ENCODE data around the gene TFDP2.

The TFDP2 gene

GRCh38 chr3:141950572-141951493 is 198.5 kb downstream of the TFDP2 start:
- DNase-seq (ENCODE audit: insufficient read length) (no peak), FAIRE-seq (no peak)
- TF ChIP-seq POLR2AphosphoS5 (IDR thresholded peaks at IDR 0.05; ENCODE audit: low read depth, low read length) (no peak), POLR2A (IDR thresholded peaks at IDR 0.05; ENCODE audit: low read depth, low read length) (no peak), TAF1 (IDR thresholded peaks at IDR 0.05; ENCODE audit: borderline replicate concordance, low read depth, low read length) (no peak)

DNA sequence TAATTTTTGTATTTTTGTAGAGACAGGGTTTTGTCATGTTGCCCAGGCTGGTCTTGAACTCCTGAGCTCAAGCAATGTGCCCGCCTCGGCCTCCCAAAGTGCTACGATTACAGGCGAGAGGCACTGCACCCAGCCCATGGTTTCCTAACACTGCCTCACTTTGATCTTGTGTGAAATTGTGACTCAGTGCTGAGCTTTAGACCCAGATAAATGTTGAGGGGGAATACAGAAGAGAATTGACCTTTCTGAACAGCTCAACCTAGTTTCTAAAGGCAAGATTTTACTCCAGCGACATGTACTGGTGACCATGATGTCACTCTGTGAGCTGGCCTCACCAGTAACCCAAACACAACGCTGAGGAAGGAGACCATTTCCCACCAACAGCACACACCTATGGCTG is 199.4 kb downstream of the TFDP2 start:
- TF ChIP-seq POLR2A (IDR thresholded peaks at IDR 0.05; ENCODE audit: low read depth, low read length) = no peak
- no peak for TF ChIP-seq TAF1 (IDR thresholded peaks at IDR 0.05; ENCODE audit: borderline replicate concordance, low read depth, low read length)
- TF ChIP-seq POLR2AphosphoS5 (IDR thresholded peaks at IDR 0.05; ENCODE audit: low read depth, low read length) = no peak
- FAIRE-seq (no peak), DNase-seq (ENCODE audit: insufficient read length) (no peak)

DNA sequence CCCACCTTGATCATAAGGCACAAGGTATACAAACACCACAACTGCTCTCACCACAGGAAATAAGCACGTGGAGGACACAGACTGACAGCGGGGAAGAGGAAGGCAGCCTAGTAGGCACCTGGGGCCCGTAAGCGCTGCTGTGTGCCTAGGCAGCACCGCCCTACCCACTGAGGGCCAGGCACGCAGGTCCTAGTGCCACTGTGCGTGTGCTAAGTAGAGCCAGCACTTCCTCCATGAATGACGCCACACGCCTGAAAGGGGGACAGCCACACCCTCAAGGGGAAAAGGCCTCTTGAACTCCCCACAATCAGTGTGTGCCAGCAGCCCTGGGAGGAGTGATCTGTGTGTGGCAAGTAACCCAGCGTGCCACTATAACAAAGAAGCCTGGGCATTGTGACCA is 199.9 kb downstream of the TFDP2 start:
- TF ChIP-seq POLR2AphosphoS5 (IDR thresholded peaks at IDR 0.05; ENCODE audit: low read depth, low read length) (no peak), TAF1 (IDR thresholded peaks at IDR 0.05; ENCODE audit: borderline replicate concordance, low read depth, low read length) (no peak), POLR2A (IDR thresholded peaks at IDR 0.05; ENCODE audit: low read depth, low read length) (no peak)
- DNase-seq (ENCODE audit: insufficient read length) (no peak), FAIRE-seq (no peak)

DNA sequence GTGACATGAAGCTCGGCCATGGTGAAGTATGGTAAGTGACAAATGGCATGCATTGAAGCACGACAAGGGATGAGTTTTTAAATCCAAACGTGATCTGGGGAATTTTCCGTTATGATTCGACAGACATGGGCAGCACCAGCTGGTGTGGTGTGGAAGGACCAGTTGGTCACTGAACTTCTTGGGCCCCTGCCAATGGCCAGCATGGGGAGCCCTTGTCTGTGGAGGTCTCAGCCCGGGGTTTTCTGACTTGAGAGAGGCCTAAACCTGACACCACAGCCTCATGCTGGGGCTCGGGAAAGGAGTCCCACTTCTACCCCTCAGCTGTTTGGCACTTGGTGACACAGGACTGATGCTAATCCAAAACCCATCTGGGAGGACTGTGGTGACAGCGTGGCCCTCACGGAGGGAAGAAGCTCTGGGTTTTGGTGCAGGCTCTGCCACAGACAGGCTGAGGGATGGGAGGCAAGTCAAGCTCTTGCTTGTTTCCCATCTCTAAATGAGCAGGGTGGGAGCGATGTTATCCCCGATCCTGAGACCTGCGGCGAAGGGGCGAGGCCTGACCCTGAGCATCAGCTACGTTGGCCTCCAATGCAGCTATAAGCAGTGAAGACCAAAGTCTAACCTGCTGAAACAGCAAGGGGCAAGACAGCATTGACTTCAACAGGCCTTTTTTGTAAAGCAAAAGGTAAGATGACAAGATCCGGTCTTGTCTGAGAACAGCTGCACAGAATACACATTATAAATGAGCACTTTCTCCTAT is 203.4 kb downstream of the TFDP2 start:
- DNase-seq (ENCODE audit: insufficient read length) (no peak), FAIRE-seq (no peak)
- TF ChIP-seq POLR2A (IDR thresholded peaks at IDR 0.05; ENCODE audit: low read depth, low read length) (no peak), POLR2AphosphoS5 (IDR thresholded peaks at IDR 0.05; ENCODE audit: low read depth, low read length) (no peak), TAF1 (IDR thresholded peaks at IDR 0.05; ENCODE audit: borderline replicate concordance, low read depth, low read length) (no peak)

- no peak for FAIRE-seq
- DNase-seq (ENCODE audit: insufficient read length) = no peak
- TF ChIP-seq POLR2A (IDR thresholded peaks at IDR 0.05; ENCODE audit: low read depth, low read length) (no peak), POLR2AphosphoS5 (IDR thresholded peaks at IDR 0.05; ENCODE audit: low read depth, low read length) (no peak)
Measured at GRCh38 chr3:141942006-141942405, 207.3 kb downstream of the TFDP2 start.

- no peak for DNase-seq (ENCODE audit: insufficient read length)
- TF ChIP-seq POLR2AphosphoS5 (IDR thresholded peaks at IDR 0.05; ENCODE audit: low read depth, low read length) (no peak), POLR2A (IDR thresholded peaks at IDR 0.05; ENCODE audit: low read depth, low read length) (no peak), TAF1 (IDR thresholded peaks at IDR 0.05; ENCODE audit: borderline replicate concordance, low read depth, low read length) (no peak)
- FAIRE-seq = no peak
Measured at GRCh38 chr3:141941093-141941492, 208.3 kb downstream of the TFDP2 start.

GRCh38 chr3:141940194-141940776 is 209.1 kb downstream of the TFDP2 start:
- DNase-seq (ENCODE audit: insufficient read length) = no peak
- TF ChIP-seq POLR2AphosphoS5 (IDR thresholded peaks at IDR 0.05; ENCODE audit: low read depth, low read length) (no peak), TAF1 (IDR thresholded peaks at IDR 0.05; ENCODE audit: borderline replicate concordance, low read depth, low read length) (no peak), POLR2A (IDR thresholded peaks at IDR 0.05; ENCODE audit: low read depth, low read length) (no peak)
- no peak for FAIRE-seq

DNA sequence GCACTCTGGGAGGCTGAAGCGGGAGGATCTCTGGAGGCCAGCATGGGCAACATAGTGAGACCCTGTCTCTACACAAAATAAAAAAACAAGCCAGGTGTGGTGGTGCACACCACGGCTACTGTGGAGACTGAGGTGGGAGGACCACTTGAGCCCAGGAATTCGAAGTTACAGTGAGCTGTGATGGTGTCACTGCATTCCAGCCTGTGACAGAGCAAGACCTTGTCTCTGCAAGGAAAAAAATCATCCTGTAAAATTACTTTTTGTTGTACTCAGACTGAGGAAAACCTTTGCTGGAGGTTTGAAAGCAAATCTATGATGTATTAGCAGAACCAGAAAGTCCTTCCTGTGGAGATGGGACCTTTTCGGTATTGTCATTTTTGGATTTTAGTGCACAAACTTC is 209.6 kb downstream of the TFDP2 start:
- FAIRE-seq (no peak), DNase-seq (ENCODE audit: insufficient read length) (no peak)
- TF ChIP-seq POLR2AphosphoS5 (IDR thresholded peaks at IDR 0.05; ENCODE audit: low read depth, low read length) (no peak), POLR2A (IDR thresholded peaks at IDR 0.05; ENCODE audit: low read depth, low read length) (no peak), TAF1 (IDR thresholded peaks at IDR 0.05; ENCODE audit: borderline replicate concordance, low read depth, low read length) (no peak)

DNA sequence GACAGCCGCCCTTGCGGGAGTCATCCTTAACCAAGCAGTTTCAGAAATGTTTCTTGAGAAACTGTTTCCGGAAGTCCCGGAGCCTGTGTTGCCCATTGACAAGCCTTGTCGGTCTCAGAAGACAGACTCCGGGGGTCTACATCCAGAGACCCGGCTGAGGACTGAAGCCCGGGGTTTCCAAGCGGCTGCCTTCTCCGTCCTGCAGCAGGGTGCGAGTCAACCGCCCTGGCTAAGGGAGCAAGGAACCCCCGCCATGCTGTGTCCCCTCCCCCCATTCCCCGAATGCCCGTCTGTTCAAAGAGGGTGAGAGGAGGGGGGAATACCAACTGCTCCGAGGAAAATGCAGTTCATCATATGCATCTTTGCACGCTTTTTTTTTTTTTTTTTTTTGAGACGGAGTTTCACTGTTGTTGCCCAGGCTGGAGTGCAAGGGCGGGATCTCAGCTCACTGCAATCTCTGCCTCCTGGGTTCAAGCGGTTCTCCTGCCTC is 211.3 kb downstream of the TFDP2 start:
- FAIRE-seq (no peak), DNase-seq (ENCODE audit: insufficient read length) (no peak)
- TF ChIP-seq TAF1 (IDR thresholded peaks at IDR 0.05; ENCODE audit: borderline replicate concordance, low read depth, low read length) = no peak

- no peak for DNase-seq (ENCODE audit: insufficient read length)
- TF ChIP-seq POLR2AphosphoS5 (IDR thresholded peaks at IDR 0.05; ENCODE audit: low read depth, low read length) (no peak), TAF1 (IDR thresholded peaks at IDR 0.05; ENCODE audit: borderline replicate concordance, low read depth, low read length) (no peak), POLR2A (IDR thresholded peaks at IDR 0.05; ENCODE audit: low read depth, low read length) (no peak)
- FAIRE-seq = no peak
Measured at GRCh38 chr3:141934354-141934753, 215.0 kb downstream of the TFDP2 start.

DNA sequence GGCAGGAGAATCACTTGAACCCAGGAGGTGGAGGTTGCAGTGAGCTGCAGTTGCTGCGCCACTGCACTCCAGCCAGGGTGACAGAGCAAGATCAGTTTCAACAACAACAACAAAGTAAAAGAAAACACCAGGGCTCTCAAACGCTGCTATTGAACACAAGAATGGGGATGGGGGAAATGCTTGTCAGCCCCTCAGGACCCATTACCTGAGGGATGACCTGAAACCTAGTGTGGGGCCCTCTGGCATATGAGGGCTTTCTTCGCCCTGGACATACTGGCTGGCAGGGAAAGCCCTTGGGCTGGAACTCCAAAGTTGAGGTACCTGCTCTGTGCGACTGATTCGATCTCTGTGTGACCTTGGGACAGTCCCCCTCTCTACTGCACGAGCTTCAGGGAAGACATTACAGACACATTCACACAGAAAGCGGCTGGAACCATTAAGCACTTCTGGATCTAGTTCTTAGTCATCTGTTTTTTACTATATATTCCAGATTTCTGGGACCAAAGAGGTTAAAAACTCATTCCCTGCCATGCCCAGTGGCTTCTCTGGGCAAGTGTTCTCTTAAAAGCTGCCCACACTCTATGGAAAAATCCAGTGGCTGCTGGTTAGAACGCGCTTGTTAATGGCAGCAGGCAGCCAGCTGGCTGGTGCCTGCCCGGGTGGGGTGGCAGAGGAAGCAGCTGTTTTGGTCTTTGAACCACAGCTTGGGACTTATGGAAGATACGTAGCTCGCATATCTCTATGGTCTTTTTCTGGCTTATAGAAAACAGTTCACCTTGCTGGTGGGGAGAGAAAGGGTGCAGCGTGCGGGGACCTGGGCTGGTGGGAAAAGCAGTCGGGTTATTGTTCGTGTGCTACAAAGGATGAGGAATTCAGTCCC is 215.7 kb downstream of the TFDP2 start:
- TF ChIP-seq TAF1 (IDR thresholded peaks at IDR 0.05; ENCODE audit: borderline replicate concordance, low read depth, low read length) = no peak
- TF ChIP-seq POLR2A (IDR thresholded peaks at IDR 0.05; ENCODE audit: low read depth, low read length) = no peak
- no peak for TF ChIP-seq POLR2AphosphoS5 (IDR thresholded peaks at IDR 0.05; ENCODE audit: low read depth, low read length)
- FAIRE-seq (no peak), DNase-seq (ENCODE audit: insufficient read length) (no peak)
